RWPE1 (cell line): ENCODE measurements around the gene HMGCLL1.

Experiments used
- CTCF ChIA-PET: fragments of 350-600 bp; sonication (Branson Sonifier 250); formaldehyde crosslinking; extraction: SDS; loops from one replicate; lab custom pipeline; 2021; lab: Yijun Ruan, JAX
- POLR2A ChIA-PET: fragments of 400-600 bp; formaldehyde crosslinking; extraction: SDS; loops from one replicate; lab custom pipeline; 2020; ENCODE audit warnings: antibody characterized with exemption; ENCODE audit not compliant: low non-redundant PET; lab: Yijun Ruan, JAX
- DNase-seq: peaks from one replicate; pipeline ENCODE4 v3.0.0; 2012; ENCODE audit warnings: low spot score
- H3K27ac ChIP-seq: fragments of 450-650 bp; 2 replicates; pipeline ENCODE4 v1.5.1; 2017
- TF ChIP-seq, protein P1 (sequence below): fragments of 450-650 bp; conservative IDR thresholded peaks from 2 replicates; pipeline ENCODE4 v1.5.1; 2017; ENCODE audit warnings: low read depth, mild to moderate bottlenecking

The HMGCLL1 gene

GRCh38 chr6:55528624-55529023 is 50.4 kb downstream of the HMGCLL1 start:
- H3K27ac ChIP-seq: no peak overlapping the region
- ChIA-PET POLR2A (no interaction called here), CTCF (interaction anchor here (0.9 kb wide), 1 partner anchor 362 kb away, joined by 7 read pairs; no protein-coding TSS in a partner anchor)
- TF ChIP-seq, protein P1, sequence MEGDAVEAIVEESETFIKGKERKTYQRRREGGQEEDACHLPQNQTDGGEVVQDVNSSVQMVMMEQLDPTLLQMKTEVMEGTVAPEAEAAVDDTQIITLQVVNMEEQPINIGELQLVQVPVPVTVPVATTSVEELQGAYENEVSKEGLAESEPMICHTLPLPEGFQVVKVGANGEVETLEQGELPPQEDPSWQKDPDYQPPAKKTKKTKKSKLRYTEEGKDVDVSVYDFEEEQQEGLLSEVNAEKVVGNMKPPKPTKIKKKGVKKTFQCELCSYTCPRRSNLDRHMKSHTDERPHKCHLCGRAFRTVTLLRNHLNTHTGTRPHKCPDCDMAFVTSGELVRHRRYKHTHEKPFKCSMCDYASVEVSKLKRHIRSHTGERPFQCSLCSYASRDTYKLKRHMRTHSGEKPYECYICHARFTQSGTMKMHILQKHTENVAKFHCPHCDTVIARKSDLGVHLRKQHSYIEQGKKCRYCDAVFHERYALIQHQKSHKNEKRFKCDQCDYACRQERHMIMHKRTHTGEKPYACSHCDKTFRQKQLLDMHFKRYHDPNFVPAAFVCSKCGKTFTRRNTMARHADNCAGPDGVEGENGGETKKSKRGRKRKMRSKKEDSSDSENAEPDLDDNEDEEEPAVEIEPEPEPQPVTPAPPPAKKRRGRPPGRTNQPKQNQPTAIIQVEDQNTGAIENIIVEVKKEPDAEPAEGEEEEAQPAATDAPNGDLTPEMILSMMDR: no peak
- DNase-seq: peak; percentile 1

DNA sequence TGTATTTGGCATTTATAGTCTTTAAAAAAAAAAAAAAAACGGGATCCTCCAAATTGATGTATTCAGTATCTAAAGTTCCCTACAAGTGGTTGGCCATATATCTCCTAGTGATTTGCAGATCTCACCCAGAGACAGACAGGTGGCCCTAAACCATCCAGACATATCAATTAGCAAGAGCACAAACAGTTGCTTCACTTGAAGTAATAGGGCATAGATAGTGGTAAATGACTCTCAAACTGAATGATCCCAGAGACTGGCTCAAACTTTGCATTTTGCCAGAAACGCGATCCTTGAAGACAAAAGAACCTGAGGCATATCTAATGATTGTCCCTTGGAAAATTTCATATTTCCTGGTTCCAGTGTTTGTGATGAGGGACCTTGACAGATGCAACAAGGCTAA is 54.6 kb downstream of the HMGCLL1 start:
- POLR2A ChIA-PET: no interaction called here
- no peak overlapping the region for H3K27ac ChIP-seq
- CTCF ChIA-PET: no interaction called here
- no peak for DNase-seq
- TF ChIP-seq, protein P1: no peak

DNA sequence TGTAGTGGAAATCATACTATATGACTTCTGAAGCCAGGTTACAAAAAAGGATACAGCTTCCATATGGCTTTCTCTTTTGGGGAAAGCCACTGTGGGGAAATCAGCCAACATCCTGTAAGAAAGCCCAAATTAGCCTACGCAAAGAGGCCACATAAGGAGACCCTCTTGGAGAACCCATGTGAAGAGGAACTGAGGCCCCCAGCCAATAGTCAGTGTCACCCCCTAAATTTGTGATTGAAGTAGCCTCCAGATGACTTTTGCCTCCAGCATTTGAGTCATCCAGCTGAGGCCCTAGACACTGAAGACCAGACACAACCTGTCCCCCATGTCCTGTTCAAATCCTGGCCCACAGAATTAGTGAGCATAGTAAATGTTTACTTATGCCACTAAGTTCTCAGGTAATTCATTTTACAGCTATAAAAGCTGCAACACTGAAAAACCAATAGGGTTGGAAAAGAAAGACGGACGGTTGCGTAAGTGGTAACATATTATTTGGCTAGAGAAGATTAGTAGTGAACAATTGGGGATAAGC is 60.4 kb downstream of the HMGCLL1 start:
- POLR2A ChIA-PET: no interaction called here
- CTCF ChIA-PET: no interaction called here
- no peak for DNase-seq
- H3K27ac ChIP-seq: no peak overlapping the region
- TF ChIP-seq, protein P1: no peak

DNA sequence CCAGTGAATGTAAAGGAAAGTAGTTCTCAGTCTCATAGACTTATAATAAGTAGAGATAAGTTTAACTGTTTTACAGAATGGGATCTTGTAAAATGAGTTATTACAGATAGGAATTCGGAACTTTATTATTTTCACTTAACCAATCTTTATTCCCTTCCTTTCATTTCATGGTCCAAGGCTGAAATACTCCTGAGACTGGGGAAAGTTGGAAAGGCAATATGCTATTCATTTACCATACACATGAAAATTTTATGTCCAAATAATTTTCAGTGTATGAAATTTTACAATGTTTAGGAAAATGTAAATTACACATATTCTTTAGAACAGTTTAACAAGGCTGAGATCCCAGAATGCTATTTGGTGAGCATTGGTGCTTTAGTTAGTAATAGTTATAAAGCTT is 62.3 kb downstream of the HMGCLL1 start:
- ChIA-PET POLR2A (no interaction called here), CTCF (no interaction called here)
- H3K27ac ChIP-seq: no peak overlapping the region
- TF ChIP-seq, protein P1: no peak
- DNase-seq: no peak

DNA sequence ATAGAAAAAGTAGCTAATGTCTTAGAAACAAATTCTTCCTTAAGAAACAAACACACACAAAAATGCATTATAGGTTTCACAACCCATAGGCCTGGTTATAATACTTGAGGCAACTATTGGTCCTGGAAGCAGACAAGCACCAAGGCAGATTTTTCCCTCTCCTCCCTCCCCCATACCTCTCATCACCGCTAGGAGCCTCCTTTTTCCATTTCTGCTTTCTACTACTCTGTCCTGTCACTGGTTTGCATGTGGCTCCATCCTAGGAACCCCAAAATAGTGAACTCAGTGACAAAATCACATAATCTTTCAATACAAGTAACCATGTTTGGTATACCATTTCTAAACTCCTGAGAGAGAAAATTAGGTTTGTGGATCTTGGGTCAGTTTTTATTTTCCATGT is 66.1 kb downstream of the HMGCLL1 start:
- no peak overlapping the region for H3K27ac ChIP-seq
- ChIA-PET CTCF (no interaction called here), POLR2A (no interaction called here)
- DNase-seq: no peak
- TF ChIP-seq, protein P1: no peak

DNA sequence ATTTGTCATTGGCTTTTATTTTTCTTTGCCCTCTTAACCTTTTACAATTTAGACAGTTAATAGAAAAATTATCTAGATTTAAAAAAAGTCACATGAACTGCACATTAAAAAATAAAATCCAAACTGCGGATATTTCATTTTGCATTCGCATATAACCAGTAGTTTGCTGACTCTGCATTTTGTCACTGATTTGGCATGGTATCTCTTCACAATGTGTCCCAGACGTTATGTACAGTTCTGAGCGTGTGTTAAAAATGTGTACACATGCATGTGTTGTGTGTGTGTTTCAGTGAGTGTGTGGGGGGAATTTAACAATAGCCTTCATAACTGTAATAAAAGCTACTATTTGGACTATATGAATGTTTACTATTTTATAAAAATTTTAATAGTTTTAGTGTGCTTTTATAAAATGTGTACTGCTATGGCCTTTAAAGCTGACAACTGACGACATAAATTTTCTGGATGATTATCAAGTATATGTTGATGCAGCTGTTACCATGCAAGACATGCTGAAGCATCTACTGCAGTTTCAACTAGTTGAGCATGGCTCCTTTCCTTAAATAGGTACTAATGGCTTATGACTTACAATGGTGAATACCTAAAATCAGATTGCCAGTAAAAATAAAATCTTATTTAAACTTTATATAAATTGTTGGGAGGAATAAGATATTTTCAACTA is 67.7 kb downstream of the HMGCLL1 start:
- POLR2A ChIA-PET: no interaction called here
- no peak for DNase-seq
- H3K27ac ChIP-seq: no peak overlapping the region

More for the DNA sequence above, 67.7 kb downstream of the HMGCLL1 start:
- CTCF ChIA-PET: no interaction called here
- TF ChIP-seq, protein P1: no peak
